SJSA1 (cell line): ENCODE data around the gene MOB1B. TPM values are rescaled to one million over a fixed set of nuclear protein-coding genes. Genes with fewer than 3 reads are reported as not detected.
"Not testable (repeated sequence)": the region's sequence is repeated elsewhere in the genome, so short reads cannot be mapped to it uniquely, and the experiment has no call there.

Experiments used
- DNase-seq, 2 experiments: peaks; one replicate each; pipeline ENCODE4 v3.0.0-alpha.2; 2015 to 2020; ENCODE audit warnings: low spot score in 2 of 2, low read depth in 1 of 2
- H3K27ac ChIP-seq: fragments of 250-450 bp; sonication (Bioruptor Pico); 2 replicates; pipeline ENCODE4 v1.5.1; 2020; ENCODE audit warnings: mild to moderate bottlenecking, moderate library complexity
- H3K27me3 ChIP-seq: fragments of 250-450 bp; sonication (Bioruptor Pico); replicated peaks from 2 replicates; pipeline ENCODE4 v1.5.1; 2020; ENCODE audit warnings: mild to moderate bottlenecking, moderate library complexity
- H3K36me3 ChIP-seq: fragments of 250-450 bp; sonication (Bioruptor Pico); 2 replicates; pipeline ENCODE4 v1.5.1; 2020; ENCODE audit warnings: mild to moderate bottlenecking
- H3K4me1 ChIP-seq: fragments of 250-450 bp; sonication (Bioruptor Pico); replicated peaks from 2 replicates; pipeline ENCODE4 v1.6.1; 2021; ENCODE audit warnings: mild to moderate bottlenecking
- H3K4me3 ChIP-seq: fragments of 250-450 bp; sonication (Bioruptor Pico); 2 replicates; pipeline ENCODE4 v1.5.1; 2020; ENCODE audit warnings: mild to moderate bottlenecking
- H3K9me3 ChIP-seq: fragments of 250-450 bp; sonication (Bioruptor Pico); replicated peaks from 2 replicates; pipeline ENCODE4 v1.5.1; 2020; ENCODE audit warnings: mild to moderate bottlenecking
- total RNA-seq: library from RNA; depleted of rRNA; stranded (reverse); fragments of >200 nt; shearing (Covaris generic); gene quantifications from 2 replicates; pipeline ENCODE4 v1.2.3, GENCODE V29; 2014

The MOB1B gene
- total RNA-seq, 1 experiment from 2014 or later = 12.9 TPM

DNA sequence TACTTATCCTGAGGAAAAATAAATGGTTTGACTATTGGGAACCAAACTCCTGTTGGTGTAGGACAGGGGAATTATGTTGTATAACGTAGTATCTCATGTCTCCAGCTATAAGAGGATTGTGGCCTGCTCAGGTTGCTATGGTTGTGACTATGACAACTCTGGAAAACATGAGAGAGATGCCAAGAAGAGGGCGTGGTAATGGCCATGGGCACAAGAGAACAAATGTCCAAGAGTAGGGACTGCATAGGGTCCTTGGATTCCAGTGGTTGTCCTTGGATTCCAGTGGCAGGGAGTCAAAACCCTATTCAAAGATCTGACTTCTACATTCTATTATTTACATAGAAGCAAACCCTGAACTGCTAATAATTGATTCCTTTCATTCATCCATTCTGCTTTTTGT, 6.8 kb upstream of the MOB1B start:
- no peaks in the 10 kb centered on the region for H3K4me1 ChIP-seq
- no peak overlapping the region for H3K4me3 ChIP-seq
- no peaks in the 10 kb centered on the region for H3K36me3 ChIP-seq
- H3K27me3 ChIP-seq = no peaks in the 10 kb centered on the region
- H3K9me3 ChIP-seq = no peaks in the 10 kb centered on the region
- no peak overlapping the region for H3K27ac ChIP-seq
- DNase-seq = no peak

DNA sequence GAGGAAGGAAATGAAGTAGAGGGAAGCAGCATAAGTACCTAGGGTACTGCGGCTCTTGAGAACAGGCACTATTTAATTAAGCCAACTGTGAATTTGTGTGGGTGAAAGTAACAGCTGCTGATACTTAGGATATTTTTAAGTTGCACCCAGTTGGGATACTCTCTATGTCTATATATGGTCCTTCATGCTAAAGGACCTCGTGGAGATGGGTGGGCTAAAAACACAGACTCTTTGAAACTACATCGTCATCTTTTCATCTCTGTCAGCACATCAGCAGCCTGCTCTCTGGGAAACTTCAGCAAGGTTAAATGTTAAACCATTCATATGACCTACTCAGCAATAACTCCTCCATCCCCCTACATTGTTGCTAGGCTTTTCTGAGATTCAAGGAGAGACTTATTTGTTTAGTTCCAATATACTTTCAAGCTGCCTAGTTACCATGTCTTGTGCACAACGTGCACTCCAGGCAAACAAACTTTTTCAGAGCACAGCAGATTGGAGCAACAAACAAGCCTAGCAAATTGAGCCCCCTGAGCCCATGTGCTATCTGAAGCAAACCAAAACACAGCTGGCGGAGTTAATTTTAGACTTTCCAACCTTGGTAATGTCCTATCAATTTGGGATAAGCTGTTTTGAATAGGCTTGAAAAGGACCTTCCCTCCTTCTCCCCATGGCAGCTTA, 6.2 kb upstream of the MOB1B start:
- no peaks in the 10 kb centered on the region for H3K9me3 ChIP-seq
- no peaks in the 10 kb centered on the region for H3K4me1 ChIP-seq
- H3K4me3 ChIP-seq = no peak overlapping the region
- no peak overlapping the region for H3K27ac ChIP-seq
- H3K36me3 ChIP-seq = no peaks in the 10 kb centered on the region
- H3K27me3 ChIP-seq = no peaks in the 10 kb centered on the region
- DNase-seq = no peak

DNA sequence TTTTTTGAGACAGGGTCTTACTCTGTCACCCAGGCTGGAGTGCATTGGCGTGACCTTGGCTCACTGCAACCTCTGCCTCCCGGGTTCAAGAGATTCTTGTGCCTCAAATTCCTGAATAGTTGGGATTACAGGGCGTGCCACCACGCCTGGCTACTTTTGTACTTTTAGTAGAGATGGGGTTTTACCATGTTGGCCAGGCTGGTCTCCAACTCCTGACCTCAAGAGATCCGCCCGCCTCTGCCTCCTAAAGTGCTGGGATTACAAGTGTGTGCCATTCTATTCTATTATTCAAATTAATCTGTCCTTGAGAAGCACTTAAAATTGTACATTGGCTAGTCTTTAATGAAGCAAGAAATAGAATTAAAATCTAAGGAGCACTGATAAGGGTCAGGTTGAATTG, 3.6 kb upstream of the MOB1B start:
- H3K9me3 ChIP-seq, DNase-seq, H3K4me1 ChIP-seq: not testable (repeated sequence)

DNA sequence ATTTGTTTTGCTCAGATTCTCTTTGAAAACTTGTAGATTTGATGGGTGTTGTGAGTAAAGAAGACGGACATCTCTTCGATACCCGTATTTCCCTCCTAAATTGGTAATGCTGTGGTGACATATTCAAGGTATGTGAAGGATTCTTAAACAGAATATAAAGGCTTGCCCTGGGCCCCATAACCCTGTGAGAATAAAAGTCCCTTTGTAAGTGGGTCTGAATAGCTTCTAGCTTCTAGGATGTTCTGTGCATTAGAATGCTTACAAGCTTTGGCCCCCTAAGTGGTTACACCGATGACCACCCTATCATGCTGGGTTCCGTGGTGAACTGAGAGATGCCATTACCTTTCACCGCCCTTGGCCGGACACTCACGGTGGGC, 574 bp upstream of the MOB1B start:
- no peak for DNase-seq
- H3K36me3 ChIP-seq = peaks cover 25% of the 10 kb centered on the region

More for the DNA sequence above, 3.6 kb upstream of the MOB1B start:
- not testable (repeated sequence) for H3K27ac ChIP-seq, H3K27me3 ChIP-seq, H3K4me3 ChIP-seq
- H3K36me3 ChIP-seq = peaks cover 12% of the 10 kb centered on the region

DNA sequence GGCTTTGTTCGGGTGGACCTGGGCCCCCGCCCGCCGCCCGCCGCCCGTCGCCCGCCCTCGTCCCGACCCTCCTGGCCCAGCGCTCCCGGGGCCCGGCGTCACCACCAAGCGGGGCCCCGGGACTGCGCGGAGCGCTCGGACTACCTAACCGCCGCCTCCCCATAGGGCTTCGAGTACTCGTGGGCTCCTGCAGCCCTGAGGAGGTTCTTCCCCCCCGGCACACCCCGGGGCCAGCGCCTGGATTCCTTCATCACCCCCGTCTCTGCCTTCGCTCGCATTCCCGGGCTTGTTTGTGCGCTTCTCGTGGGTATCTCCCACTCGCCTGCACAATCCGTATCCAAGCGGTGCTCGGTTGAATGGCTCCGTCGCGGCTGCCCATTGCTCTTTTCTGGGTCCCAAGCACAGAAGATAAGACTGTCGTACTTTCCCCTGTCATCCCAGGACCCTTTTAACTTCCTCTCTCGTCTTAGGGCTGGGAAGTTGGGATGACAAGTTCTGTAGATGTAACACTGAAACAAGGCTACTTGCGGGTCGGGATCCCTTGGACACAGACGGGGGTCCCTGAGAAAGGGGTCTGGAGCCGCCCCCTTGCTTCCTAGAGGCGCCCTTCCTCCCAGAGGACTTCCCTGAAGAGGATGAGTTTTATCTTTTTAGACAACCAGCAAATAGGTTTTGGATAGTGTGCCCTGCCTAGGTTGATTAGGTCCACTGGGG, 565 bp downstream of the MOB1B start:
- Histone ChIP-seq H3K27me3 (no peaks in the 10 kb centered on the region), H3K36me3 (peaks cover 28% of the 10 kb centered on the region), H3K27ac (peak overlapping the region; percentile 67), H3K9me3 (no peaks in the 10 kb centered on the region; the same call in 1 of the 2 replicates), H3K4me1 (peaks cover 5% of the 10 kb centered on the region), H3K4me3 (peak overlapping the region; percentile 73)
- DNase-seq = peak in 1 of 2 experiments; percentile 50

More for the DNA sequence above, 574 bp upstream of the MOB1B start:
- no peaks in the 10 kb centered on the region for H3K27me3 ChIP-seq
- peak overlapping the region; percentile 67 for H3K27ac ChIP-seq
- H3K4me3 ChIP-seq = peak overlapping the region; percentile 73
- peaks cover 5% of the 10 kb centered on the region for H3K4me1 ChIP-seq
- no peaks in the 10 kb centered on the region; the same call in 1 of the 2 replicates for H3K9me3 ChIP-seq

DNA sequence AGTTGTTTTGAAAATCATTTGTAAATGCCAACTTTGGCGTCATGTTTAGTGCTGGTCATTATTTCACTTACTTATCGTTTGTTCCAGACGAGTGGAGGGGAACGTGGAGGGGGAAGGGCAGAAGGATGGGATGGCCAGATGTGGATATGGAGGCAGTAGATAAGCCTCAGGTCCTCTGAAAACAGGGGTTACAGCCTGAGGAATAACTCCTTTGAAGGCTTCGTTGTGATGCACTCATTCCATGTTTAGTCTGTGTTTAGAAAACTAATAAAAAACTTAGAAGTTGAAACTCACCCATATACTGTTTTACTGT, 1.1 kb downstream of the MOB1B start:
- Histone ChIP-seq H3K36me3 (peaks cover 28% of the 10 kb centered on the region), H3K4me3 (peak overlapping the region; percentile 73), H3K27ac (no peak overlapping the region), H3K9me3 (no peaks in the 10 kb centered on the region; the same call in 1 of the 2 replicates), H3K27me3 (no peaks in the 10 kb centered on the region), H3K4me1 (peaks cover 5% of the 10 kb centered on the region)
- no peak for DNase-seq

DNA sequence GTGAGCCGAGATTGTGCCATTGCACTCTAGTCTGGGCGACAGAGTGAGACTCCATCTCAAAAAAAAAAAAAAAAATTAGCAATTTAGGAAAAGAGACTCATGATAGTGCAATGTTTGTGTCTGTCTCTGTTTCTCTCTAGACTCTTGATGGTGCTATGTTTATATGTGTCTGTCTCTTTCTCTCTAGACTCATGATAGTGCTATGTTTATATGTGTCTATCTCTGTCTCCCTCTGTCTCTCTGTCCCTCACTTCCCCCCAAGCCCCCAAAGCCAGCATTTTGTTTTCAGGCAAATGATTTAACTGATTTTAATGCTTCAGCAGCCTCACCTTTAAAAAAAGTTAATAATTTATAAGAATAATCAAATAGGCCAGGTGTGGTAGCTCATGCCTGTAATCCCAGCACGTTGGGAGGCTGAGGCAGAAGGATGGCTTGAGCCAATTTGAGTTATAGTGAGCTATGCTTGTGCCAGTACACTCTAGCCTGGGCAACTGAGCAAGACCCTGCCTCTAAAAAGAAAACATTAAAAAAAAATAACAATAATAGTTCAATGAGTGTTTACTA, 6.9 kb downstream of the MOB1B start:
- Histone ChIP-seq H3K4me3 (no peak overlapping the region), H3K4me1 (peaks cover 3% of the 10 kb centered on the region), H3K9me3 (no peaks in the 10 kb centered on the region), H3K27me3 (no peaks in the 10 kb centered on the region), H3K27ac (no peak overlapping the region), H3K36me3 (peaks cover 25% of the 10 kb centered on the region)
- DNase-seq = no peak

DNA sequence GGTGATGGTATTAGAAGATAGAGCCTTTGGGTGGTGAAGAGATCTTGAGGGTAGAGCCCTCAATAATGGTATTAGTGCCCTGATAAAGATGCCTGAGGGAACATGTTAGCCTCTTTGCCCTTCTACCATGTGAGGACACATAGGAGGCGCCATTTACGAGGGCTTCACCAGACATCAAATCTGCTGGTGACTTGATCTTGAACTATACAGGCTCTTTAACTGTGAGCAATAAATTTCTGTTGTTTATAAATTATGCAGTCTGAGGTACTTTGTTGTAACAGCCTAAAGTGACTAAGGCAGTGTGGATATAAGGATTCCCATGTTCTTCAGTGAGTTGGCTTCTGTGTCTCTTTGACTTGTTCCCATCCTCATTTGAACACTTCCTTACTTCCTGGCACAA, 11.8 kb downstream of the MOB1B start:
- H3K27me3 ChIP-seq = no peaks in the 10 kb centered on the region
- peak overlapping the region; percentile 88 for H3K27ac ChIP-seq
- no peaks in the 10 kb centered on the region for H3K9me3 ChIP-seq
- peaks cover 9% of the 10 kb centered on the region for H3K36me3 ChIP-seq
- H3K4me1 ChIP-seq = peaks cover 24% of the 10 kb centered on the region
- DNase-seq = peak in 1 of 2 experiments; percentile 50
- H3K4me3 ChIP-seq = no peak overlapping the region

DNA sequence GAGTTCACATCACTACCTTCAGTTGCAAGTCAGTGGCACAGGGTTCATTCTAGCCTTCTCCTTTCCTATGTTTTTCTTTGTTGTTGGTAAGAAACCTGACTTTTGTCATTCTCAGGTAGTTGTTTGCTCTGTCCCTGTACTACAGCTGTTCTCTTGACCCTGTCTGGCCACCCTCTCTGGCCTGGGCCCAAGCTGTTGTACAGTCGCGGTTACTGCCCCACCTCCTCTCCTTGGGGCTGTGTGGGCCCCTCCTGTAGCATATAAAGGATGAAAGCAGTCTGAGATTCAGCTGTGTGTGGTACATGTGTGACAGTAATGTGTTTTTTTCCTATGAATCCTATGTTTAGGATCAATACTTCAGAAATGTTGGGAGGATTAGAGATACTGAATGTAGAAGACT, 12.5 kb downstream of the MOB1B start:
- no peaks in the 10 kb centered on the region for H3K9me3 ChIP-seq
- peak overlapping the region; percentile 13; the same call in 1 of the 2 replicates for H3K4me3 ChIP-seq
- DNase-seq = peak in 1 of 2 experiments; percentile 40
- peak overlapping the region; percentile 88 for H3K27ac ChIP-seq
- peaks cover 24% of the 10 kb centered on the region for H3K4me1 ChIP-seq
- peaks cover 9% of the 10 kb centered on the region for H3K36me3 ChIP-seq
- no peaks in the 10 kb centered on the region for H3K27me3 ChIP-seq

DNA sequence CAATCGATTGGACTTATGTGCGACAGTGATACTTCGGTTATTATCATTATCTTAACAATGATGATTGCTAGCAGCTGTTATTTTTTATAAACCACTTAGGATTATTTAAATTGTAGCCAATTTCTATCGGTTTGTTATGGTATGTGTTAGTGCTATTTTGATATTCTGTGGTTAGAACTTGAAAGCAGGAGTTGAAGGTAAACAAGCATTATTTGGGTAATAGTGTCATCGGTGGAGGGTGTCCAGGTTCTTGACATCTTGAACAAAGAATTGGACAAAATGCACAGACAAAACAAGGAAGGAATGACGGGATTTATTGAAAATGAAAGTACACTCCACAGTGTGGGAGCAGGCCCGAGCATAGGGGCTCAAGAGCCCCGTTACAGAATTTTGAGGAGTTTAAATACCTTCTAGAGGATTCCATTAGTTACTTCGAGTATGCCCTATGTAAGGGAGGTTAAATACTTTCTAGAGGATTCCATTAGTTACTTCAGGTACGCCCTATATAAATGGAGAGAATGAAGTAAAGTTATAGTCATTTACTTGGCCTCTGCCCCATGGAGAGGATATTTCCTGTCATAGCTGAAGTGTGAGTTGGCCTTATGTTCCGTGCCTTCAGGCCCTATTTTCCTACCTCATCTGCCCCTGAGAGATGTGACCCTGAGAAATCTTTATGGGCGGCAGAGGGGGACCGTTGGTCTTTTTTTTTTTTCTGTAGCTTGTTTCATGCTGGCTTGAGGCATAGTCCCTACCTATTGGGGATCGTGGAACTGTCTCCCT, 13.1 kb downstream of the MOB1B start:
- peak in 1 of 2 experiments; percentile 80 for DNase-seq
- H3K27ac ChIP-seq = peak overlapping the region; percentile 88
- H3K27me3 ChIP-seq = no peaks in the 10 kb centered on the region
- peaks cover 9% of the 10 kb centered on the region for H3K36me3 ChIP-seq
- peak overlapping the region; percentile 13 for H3K4me3 ChIP-seq
- H3K9me3 ChIP-seq = no peaks in the 10 kb centered on the region
- peaks cover 24% of the 10 kb centered on the region for H3K4me1 ChIP-seq

DNA sequence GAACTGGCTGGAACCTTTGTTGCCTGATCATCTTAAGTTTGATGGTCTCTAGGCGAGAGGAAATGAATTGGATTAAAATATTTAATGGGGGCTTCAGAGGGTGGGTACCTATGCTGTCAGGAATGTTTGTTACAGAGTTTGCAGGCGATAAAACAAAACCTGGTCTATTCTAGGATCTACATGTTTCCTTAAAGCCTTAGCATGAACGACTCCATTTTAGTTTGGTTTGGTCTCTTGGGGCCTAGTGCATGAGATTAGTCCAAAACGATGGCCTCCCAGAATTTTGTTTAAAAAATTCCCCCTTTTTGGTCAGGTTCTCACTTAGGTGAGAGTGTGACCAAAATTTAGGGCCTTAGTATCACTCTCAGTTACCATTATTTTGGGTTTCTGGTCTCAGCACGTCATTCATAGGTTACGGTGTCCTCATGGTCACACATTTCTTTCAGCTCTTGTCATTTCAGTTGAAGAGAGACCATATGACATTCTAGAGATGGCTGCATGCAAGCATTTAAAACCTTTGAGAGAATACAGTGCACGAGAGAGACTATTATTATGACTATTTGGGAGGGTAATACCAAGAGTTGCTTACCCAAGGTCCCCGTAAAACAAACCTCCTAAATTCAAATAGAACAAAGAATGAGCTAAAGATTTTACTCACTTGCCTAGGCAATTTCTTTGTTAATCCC, 13.8 kb downstream of the MOB1B start:
- Histone ChIP-seq H3K4me3 (no peak overlapping the region), H3K27ac (peak overlapping the region; percentile 88)
- no peak for DNase-seq

DNA sequence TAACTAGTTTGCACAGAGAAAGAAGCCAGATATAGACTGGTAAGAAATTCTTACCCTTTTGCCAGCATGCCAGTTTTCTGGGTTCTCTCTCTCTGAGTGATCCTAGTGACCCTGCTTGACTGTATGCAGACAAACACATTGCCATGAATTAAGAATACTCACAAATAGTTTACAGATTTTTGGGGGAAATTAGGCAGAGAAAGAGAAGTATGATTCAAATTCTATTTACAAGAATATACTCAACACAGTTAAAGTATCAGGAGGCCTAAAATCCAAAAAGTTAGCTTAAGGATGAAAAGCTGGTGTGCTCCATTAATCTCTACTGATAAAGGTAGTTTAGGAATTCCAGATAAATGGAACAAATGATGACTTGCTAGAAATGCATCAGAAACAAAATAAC, 18.4 kb downstream of the MOB1B start:
- no peak overlapping the region for H3K4me3 ChIP-seq
- no peaks in the 10 kb centered on the region; the same call in 1 of the 2 replicates for H3K36me3 ChIP-seq
- DNase-seq = no peak
- H3K27me3 ChIP-seq = no peaks in the 10 kb centered on the region
- H3K4me1 ChIP-seq = peaks cover 22% of the 10 kb centered on the region
- H3K9me3 ChIP-seq = no peaks in the 10 kb centered on the region
- no peak overlapping the region for H3K27ac ChIP-seq

More for the DNA sequence above, 13.8 kb downstream of the MOB1B start:
- H3K4me1 ChIP-seq = peaks cover 24% of the 10 kb centered on the region
- H3K36me3 ChIP-seq = peaks cover 9% of the 10 kb centered on the region
- H3K9me3 ChIP-seq = no peaks in the 10 kb centered on the region
- H3K27me3 ChIP-seq = no peaks in the 10 kb centered on the region

DNA sequence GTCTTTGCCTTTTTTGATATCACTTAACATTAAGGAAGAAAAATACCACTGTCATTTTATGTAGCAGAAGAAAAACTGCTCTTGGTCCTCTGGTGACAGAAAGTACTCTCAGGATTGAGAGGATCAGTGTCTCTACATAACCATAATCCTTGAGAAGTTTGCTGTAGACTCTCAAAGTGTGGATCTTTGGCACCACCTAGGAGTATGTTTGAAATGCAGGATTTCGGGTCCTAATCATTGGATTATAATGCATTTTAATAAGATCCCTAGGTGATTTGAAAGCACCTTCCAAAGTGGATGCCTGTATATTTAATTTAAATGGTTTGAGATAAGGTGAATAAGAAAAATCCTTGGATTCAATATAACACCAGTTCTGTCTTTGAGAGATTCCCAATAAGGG, 23.2 kb downstream of the MOB1B start:
- DNase-seq = no peak
- Histone ChIP-seq H3K36me3 (no peaks in the 10 kb centered on the region), H3K27me3 (no peaks in the 10 kb centered on the region), H3K27ac (no peak overlapping the region), H3K4me1 (peaks cover 22% of the 10 kb centered on the region), H3K9me3 (no peaks in the 10 kb centered on the region; the same call in 1 of the 2 replicates), H3K4me3 (no peak overlapping the region)
